Erythroblast (primary cell): ENCODE measurements around the gene RNF103.

Source experiments
- GATA1 ChIP-seq: IDR thresholded peaks from 2 replicates; pipeline ENCODE4 v1.6.1; 2011; ENCODE audit warnings: low read depth, mild to moderate bottlenecking, control low read depth, low read length, moderate library complexity
- POLR2A ChIP-seq: IDR thresholded peaks from 2 replicates; pipeline ENCODE4 v1.6.1; 2011; ENCODE audit warnings: mild to moderate bottlenecking, low read length

DNA sequence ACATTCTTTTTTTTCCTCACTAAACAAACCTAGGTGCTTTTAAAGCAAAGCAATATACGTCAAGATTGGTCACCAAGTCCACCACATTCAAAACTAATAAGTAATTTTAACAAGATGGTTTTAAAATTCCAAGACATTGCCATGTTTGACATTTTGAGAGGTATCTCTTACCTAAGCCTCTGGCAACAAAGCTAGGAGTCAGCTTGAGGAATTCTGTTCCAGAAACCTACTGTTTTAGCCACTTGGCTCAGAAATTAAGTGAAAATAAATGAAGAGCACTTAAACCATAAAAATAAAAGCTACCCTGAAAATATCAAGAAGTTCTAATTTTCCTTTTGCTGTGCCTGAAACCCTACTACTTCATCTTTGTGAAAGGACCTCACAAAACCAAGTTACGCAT, 30.4 kb downstream of the RNF103 start:
- TF ChIP-seq POLR2A: no peak
- TF ChIP-seq GATA1: no peak
